IMR-90 (cell line): ENCODE results near the gene ADAMTS16. TPM values are rescaled to one million over a fixed set of nuclear protein-coding genes. Genes with fewer than 3 reads are reported as not detected.
A peak's percentile ranks its signal among the peaks of the same experiment; 100 is the strongest.

Source experiments
- ATAC-seq: fragments of 200-7000 bp; cut with Tn5 transposase; 2 replicates; pipeline ENCODE4 v1.9.1; 2020; ENCODE audit warnings: low read depth, mild to moderate bottlenecking, moderate library complexity
- BruUV-seq: library from RNA; stranded (reverse); fragments of 400-500 nt; replicated peaks from 2 replicates; lab custom pipeline; 2021; lab: Mats Ljungman, UMichigan
- CTCF ChIA-PET: fragments of 300-600 bp; formaldehyde crosslinking; extraction: SDS; loops from one replicate; lab custom pipeline; 2021; ENCODE audit warnings: antibody characterized with exemption; lab: Yijun Ruan, JAX
- POLR2A ChIA-PET: fragments of 300-600 bp; sonication (Branson Sonifier 250); formaldehyde crosslinking; loops from one replicate; lab custom pipeline; 2022; ENCODE audit warnings: antibody characterized with exemption; ENCODE audit not compliant: unreplicated experiment; lab: Charles Lee
- DNase-seq: peaks from one replicate; pipeline ENCODE4 v3.0.0; 2013
- H2AFZ ChIP-seq: replicated peaks from 2 replicates; pipeline ENCODE3; 2013; ENCODE audit warnings: low read length, mild to moderate bottlenecking; ENCODE audit not compliant: poor library complexity
- H2AK5ac ChIP-seq: 2 replicates; pipeline ENCODE4 v1.6.1; 2013; ENCODE audit warnings: low read depth, low read length, inconsistent platforms
- H2AK9ac ChIP-seq: replicated peaks from 2 replicates; pipeline ENCODE3; 2013; ENCODE audit warnings: mild to moderate bottlenecking, low read depth, low read length, moderate library complexity; ENCODE audit not compliant: poor library complexity
- H2BK120ac ChIP-seq: 2 replicates; pipeline ENCODE4 v1.6.1; 2013; ENCODE audit warnings: low read depth, low read length, inconsistent platforms
- H2BK15ac ChIP-seq: 3 replicates; pipeline ENCODE4 v1.6.1; 2013; ENCODE audit warnings: low read depth, low read length, inconsistent platforms
- H2BK20ac ChIP-seq: 2 replicates; pipeline ENCODE4 v1.6.1; 2013; ENCODE audit warnings: low read depth, mild to moderate bottlenecking, inconsistent platforms, low read length, moderate library complexity
- H2BK5ac ChIP-seq: 2 replicates; pipeline ENCODE4 v1.6.1; 2013; ENCODE audit warnings: mild to moderate bottlenecking, low read depth, low read length, inconsistent platforms; ENCODE audit not compliant: poor library complexity, severe bottlenecking
- H3K14ac ChIP-seq: replicated peaks from 2 replicates; pipeline ENCODE4 v1.6.1; 2013; ENCODE audit warnings: low read depth, low read length, inconsistent platforms
- H3K18ac ChIP-seq: 2 replicates; pipeline ENCODE4 v1.6.1; 2013; ENCODE audit warnings: low read depth, low read length, control low read depth
- H3K23ac ChIP-seq: 2 replicates; pipeline ENCODE4 v1.6.1; 2013; ENCODE audit warnings: low read depth, low read length, inconsistent platforms
- H3K27ac ChIP-seq: 2 replicates; pipeline ENCODE4 v1.5.1; 2013; ENCODE audit warnings: mild to moderate bottlenecking, control low read depth, low read length; ENCODE audit not compliant: insufficient read depth
- H3K27me3 ChIP-seq: 2 replicates; pipeline ENCODE4 v1.6.1; 2013; ENCODE audit warnings: low read length; ENCODE audit not compliant: control insufficient read depth, insufficient read depth
- H3K36me3 ChIP-seq: 2 replicates; pipeline ENCODE4 v1.6.1; 2013; ENCODE audit warnings: low read length, mixed read lengths; ENCODE audit not compliant: control insufficient read depth, insufficient read depth
- H3K4ac ChIP-seq: 2 replicates; pipeline ENCODE4 v1.6.1; 2013; ENCODE audit warnings: low read depth, low read length, inconsistent platforms
- H3K4me1 ChIP-seq: 2 replicates; pipeline ENCODE4 v1.6.1; 2013; ENCODE audit warnings: low read length, mixed read lengths; ENCODE audit not compliant: control insufficient read depth, insufficient read depth
- H3K4me2 ChIP-seq: 2 replicates; pipeline ENCODE4 v1.6.1; 2013; ENCODE audit warnings: low read depth, mild to moderate bottlenecking, control low read depth, low read length, moderate library complexity
- H3K4me3 ChIP-seq: 2 replicates; pipeline ENCODE4 v1.5.1; 2013; ENCODE audit warnings: low read depth, mild to moderate bottlenecking, control low read depth, low read length, moderate library complexity; ENCODE audit not compliant: insufficient read depth
- H3K56ac ChIP-seq: 2 replicates; pipeline ENCODE4 v1.6.1; 2013; ENCODE audit warnings: low read length, inconsistent platforms; ENCODE audit not compliant: insufficient read depth; ENCODE audit errors: extremely low read depth
- H3K79me1 ChIP-seq, 2 experiments: 2 replicates each; pipeline ENCODE4 v1.6.1; 2013; ENCODE audit warnings: low read length in 2 of 2, inconsistent platforms in 1 of 2, low read depth in 1 of 2
- H3K9ac ChIP-seq: 2 replicates; pipeline ENCODE4 v1.6.1; 2013; ENCODE audit warnings: low read depth, low read length, control low read depth
- H3K9me1 ChIP-seq: 2 replicates; pipeline ENCODE4 v1.6.1; 2013; ENCODE audit warnings: low read length, inconsistent platforms; ENCODE audit not compliant: insufficient read depth
- H3K9me3 ChIP-seq: 2 replicates; pipeline ENCODE4 v1.6.1; 2013; ENCODE audit warnings: low read length; ENCODE audit not compliant: control insufficient read depth, insufficient read depth
- H4K20me1 ChIP-seq: 2 replicates; pipeline ENCODE4 v1.6.1; 2013; ENCODE audit warnings: low read length, inconsistent platforms; ENCODE audit not compliant: insufficient read depth
- H4K5ac ChIP-seq: 2 replicates; pipeline ENCODE4 v1.6.1; 2013; ENCODE audit warnings: mild to moderate bottlenecking, low read depth, low read length, control low read depth
- H4K8ac ChIP-seq, 2 experiments: 2 replicates each; pipeline ENCODE4 v1.6.1; 2013; ENCODE audit warnings: low read depth in 2 of 2, low read length in 2 of 2, control low read depth in 1 of 2, inconsistent platforms in 1 of 2
- H4K91ac ChIP-seq: 2 replicates; pipeline ENCODE4 v1.6.1; 2013; ENCODE audit warnings: low read depth, low read length, inconsistent platforms; ENCODE audit not compliant: insufficient read depth
- BHLHE40 ChIP-seq: fragments of 150-350 bp; IDR thresholded peaks from 2 replicates; pipeline ENCODE4 v1.6.1; 2016; ENCODE audit warnings: mild to moderate bottlenecking, low read depth, low read length
- CHD1 ChIP-seq: IDR thresholded peaks from 2 replicates; pipeline ENCODE4 v1.6.1; 2012; ENCODE audit warnings: low read depth, low read length, improper control_type of control experiment
- MAZ ChIP-seq: IDR thresholded peaks from 2 replicates; pipeline ENCODE4 v1.6.1; 2012; ENCODE audit warnings: low read depth, mild to moderate bottlenecking, low read length, improper control_type of control experiment, moderate library complexity, borderline replicate concordance
- MXI1 ChIP-seq: IDR thresholded peaks from 2 replicates; pipeline ENCODE4 v1.6.1; 2012; ENCODE audit warnings: low read depth, mild to moderate bottlenecking, low read length, moderate library complexity, borderline replicate concordance
- NFE2L2 ChIP-seq: fragments of 150-350 bp; IDR thresholded peaks from 2 replicates; pipeline ENCODE4 v1.6.1; 2016; ENCODE audit warnings: low read depth, mild to moderate bottlenecking, low read length
- POLR2A ChIP-seq: IDR thresholded peaks from 2 replicates; pipeline ENCODE4 v1.6.1; 2012; ENCODE audit warnings: mild to moderate bottlenecking, low read depth, low read length
- RAD21 ChIP-seq: IDR thresholded peaks from 2 replicates; pipeline ENCODE4 v1.6.1; 2012; ENCODE audit warnings: low read length, improper control_type of control experiment
- RCOR1 ChIP-seq: IDR thresholded peaks from 2 replicates; pipeline ENCODE4 v1.6.1; 2012; ENCODE audit warnings: mild to moderate bottlenecking, low read length, improper control_type of control experiment; ENCODE audit not compliant: insufficient replicate concordance
- RFX5 ChIP-seq: IDR thresholded peaks from 2 replicates; pipeline ENCODE4 v1.8.0; 2012; ENCODE audit warnings: low read depth, mild to moderate bottlenecking, low read length, moderate library complexity
- SMC3 ChIP-seq: fragments of 150-350 bp; IDR thresholded peaks from 2 replicates; pipeline ENCODE4 v1.6.1; 2016; ENCODE audit warnings: low read depth, mild to moderate bottlenecking, antibody characterized with exemption, low read length, moderate library complexity
- WGBS, 2 experiments: methylation state at CpG; one replicate each; pipeline versions ENCODE4 v1.1.5 to v1.1.7; 2013; ENCODE audit warnings: missing lambda C conversion rate in 2 of 2; ENCODE audit not compliant: insufficient read length in 1 of 2; ENCODE audit errors: extremely low coverage in 2 of 2; 5-methylcytosine and 5-hydroxymethylcytosine counted together
- dilution Hi-C: fragments of 300-500 bp; cut with HindIII; formaldehyde crosslinking; loops from one replicate; pipeline ENCODE4 v1.14.3; 2018; ENCODE audit warnings: low sequenced_read_pairs; ENCODE audit not compliant: unreplicated experiment
- in situ Hi-C: fragments of 300-500 bp; cut with MboI; formaldehyde crosslinking; loops from 3 replicates; pipeline ENCODE4 v1.14.3; 2019; ENCODE audit warnings: low sequenced_read_pairs, inconsistent platforms, mixed read lengths
- intact Hi-C: fragments of 100-400 bp; cut with micrococcal nuclease; formaldehyde crosslinking; loops from 2 replicates; pipeline ENCODE4 v1.10.0; 2022
- polyA plus RNA-seq, 3 experiments: library from polyadenylated mRNA; depleted of rRNA; stranded (reverse); fragments of >200 nt; gene quantifications; 2 replicates each; pipeline ENCODE4 v1.2.3, GENCODE V29; 2012; ENCODE audit warnings: low replicate concordance in 1 of 3
- total RNA-seq: library from RNA; depleted of rRNA; stranded (reverse); fragments of >200 nt; gene quantifications from 2 replicates; pipeline ENCODE4 v1.2.3, GENCODE V29; 2012
- TF ChIP-seq, protein P1 (sequence below): fragments of 150-350 bp; IDR thresholded peaks from 2 replicates; pipeline ENCODE4 v1.6.1; 2017; ENCODE audit warnings: mild to moderate bottlenecking, antibody characterized with exemption, low read length, low read depth
- TF ChIP-seq, protein P2 (sequence below): conservative IDR thresholded peaks from 2 replicates; pipeline ENCODE4 v1.5.1; 2012; ENCODE audit warnings: mild to moderate bottlenecking, low read depth, low read length, improper control_type of control experiment
- TF ChIP-seq, protein P3 (sequence below): fragments of 150-350 bp; IDR thresholded peaks from 2 replicates; pipeline ENCODE4 v1.6.1; 2016; ENCODE audit warnings: low read depth, mild to moderate bottlenecking, low read length, moderate library complexity, borderline replicate concordance

ADAMTS16 gene
- total and polyA plus RNA-seq, 2 of the 4 experiments (the other 2 are of a cell fraction), result 0.09 to 0.18 TPM

DNA sequence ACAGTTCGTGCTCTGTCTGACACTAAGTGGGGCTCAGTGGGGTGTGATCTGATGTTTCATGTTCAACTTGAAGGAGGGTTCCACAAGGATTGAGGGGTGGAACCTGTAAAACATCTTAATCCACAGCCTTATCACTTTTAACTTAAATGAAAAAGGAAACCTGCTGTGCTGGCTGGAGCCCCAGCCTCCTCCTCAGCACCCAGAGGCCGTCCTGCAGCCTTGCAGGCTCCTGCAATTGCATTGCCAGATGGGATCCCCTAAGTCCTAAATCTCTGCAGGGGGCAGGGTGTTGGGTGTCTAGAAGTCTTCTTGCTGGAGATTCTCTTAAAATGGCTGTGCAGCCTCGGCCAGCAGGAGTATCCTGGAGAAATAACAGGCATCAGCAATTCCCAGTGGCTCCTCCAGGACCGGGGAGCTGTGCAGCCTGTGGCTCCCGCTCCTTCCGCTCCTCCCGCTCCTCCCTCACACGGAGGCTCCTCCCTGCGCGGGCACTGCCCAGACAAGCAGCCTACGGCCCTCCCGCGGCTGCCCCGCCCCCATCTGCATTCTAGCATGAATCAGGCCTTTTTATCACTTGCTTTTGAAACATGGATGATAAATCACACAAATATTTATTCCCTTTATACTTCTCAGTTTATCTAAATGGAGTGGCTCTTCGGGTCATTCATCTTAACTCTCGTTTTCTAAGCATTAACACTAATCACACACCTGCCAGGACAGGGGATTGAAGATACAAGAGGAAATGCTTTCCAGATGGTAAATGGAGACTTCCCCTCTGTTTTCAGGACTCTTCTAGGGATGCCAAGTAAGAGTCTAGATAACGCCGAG, 131.0 kb downstream of the ADAMTS16 start:
- ChIA-PET CTCF (no interaction called here), POLR2A (no interaction called here)
- no peak overlapping the region for H2AK9ac ChIP-seq
- no peak overlapping the region for H2AFZ ChIP-seq
- no peak overlapping the region for H2BK20ac ChIP-seq
- H4K91ac ChIP-seq, result no peak overlapping the region
- H2BK5ac ChIP-seq, result no peak overlapping the region
- intact Hi-C loops, result no loop called here
- H3K9me1 ChIP-seq, result no peaks in the 10 kb centered on the region
- no TSS peak for BruUV-seq
- H2AK5ac ChIP-seq, result no peak overlapping the region
- H3K9me3 ChIP-seq, result peaks cover 24% of the 10 kb centered on the region
- no peak overlapping the region for H4K5ac ChIP-seq
- H3K18ac ChIP-seq, result no peak overlapping the region
- no peak overlapping the region for H3K14ac ChIP-seq
- H3K4me2 ChIP-seq, result peak overlapping the region; percentile 6; the same call in 1 of the 2 replicates
- H2BK120ac ChIP-seq, result no peak overlapping the region
- DNase-seq, result peak; percentile 40
- no peak overlapping the region for H3K23ac ChIP-seq
- H4K8ac ChIP-seq, result no peak overlapping the region
- peak; percentile 99 for ATAC-seq
- dilution Hi-C loops, result no loop called here
- no peak overlapping the region for H3K4ac ChIP-seq
- no peaks in the 10 kb centered on the region for H3K79me1 ChIP-seq
- WGBS, 2 experiments, result 0% methylated on average over 3 of the region's 18 CpGs; no CpG with 5 or more reads in 1 of the 2 experiments
- in situ Hi-C loops, result no loop called here
- H3K4me1 ChIP-seq, result no peaks in the 10 kb centered on the region
- no peaks in the 10 kb centered on the region for H3K36me3 ChIP-seq
- no peak overlapping the region for H3K9ac ChIP-seq
- TF ChIP-seq RCOR1 (no peak), MAZ (no peak), POLR2A (no peak), RFX5 (no peak), RAD21 (no peak), MXI1 (no peak), CHD1 (no peak), SMC3 (no peak), BHLHE40 (no peak), NFE2L2 (no peak)
- TF ChIP-seq, protein P1, sequence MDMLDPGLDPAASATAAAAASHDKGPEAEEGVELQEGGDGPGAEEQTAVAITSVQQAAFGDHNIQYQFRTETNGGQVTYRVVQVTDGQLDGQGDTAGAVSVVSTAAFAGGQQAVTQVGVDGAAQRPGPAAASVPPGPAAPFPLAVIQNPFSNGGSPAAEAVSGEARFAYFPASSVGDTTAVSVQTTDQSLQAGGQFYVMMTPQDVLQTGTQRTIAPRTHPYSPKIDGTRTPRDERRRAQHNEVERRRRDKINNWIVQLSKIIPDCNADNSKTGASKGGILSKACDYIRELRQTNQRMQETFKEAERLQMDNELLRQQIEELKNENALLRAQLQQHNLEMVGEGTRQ, result no peak
- TF ChIP-seq, protein P2, sequence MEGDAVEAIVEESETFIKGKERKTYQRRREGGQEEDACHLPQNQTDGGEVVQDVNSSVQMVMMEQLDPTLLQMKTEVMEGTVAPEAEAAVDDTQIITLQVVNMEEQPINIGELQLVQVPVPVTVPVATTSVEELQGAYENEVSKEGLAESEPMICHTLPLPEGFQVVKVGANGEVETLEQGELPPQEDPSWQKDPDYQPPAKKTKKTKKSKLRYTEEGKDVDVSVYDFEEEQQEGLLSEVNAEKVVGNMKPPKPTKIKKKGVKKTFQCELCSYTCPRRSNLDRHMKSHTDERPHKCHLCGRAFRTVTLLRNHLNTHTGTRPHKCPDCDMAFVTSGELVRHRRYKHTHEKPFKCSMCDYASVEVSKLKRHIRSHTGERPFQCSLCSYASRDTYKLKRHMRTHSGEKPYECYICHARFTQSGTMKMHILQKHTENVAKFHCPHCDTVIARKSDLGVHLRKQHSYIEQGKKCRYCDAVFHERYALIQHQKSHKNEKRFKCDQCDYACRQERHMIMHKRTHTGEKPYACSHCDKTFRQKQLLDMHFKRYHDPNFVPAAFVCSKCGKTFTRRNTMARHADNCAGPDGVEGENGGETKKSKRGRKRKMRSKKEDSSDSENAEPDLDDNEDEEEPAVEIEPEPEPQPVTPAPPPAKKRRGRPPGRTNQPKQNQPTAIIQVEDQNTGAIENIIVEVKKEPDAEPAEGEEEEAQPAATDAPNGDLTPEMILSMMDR, result no peak
- TF ChIP-seq, protein P3, sequence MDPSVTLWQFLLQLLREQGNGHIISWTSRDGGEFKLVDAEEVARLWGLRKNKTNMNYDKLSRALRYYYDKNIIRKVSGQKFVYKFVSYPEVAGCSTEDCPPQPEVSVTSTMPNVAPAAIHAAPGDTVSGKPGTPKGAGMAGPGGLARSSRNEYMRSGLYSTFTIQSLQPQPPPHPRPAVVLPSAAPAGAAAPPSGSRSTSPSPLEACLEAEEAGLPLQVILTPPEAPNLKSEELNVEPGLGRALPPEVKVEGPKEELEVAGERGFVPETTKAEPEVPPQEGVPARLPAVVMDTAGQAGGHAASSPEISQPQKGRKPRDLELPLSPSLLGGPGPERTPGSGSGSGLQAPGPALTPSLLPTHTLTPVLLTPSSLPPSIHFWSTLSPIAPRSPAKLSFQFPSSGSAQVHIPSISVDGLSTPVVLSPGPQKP, result no peak
- H3K4me3 ChIP-seq, result no peak overlapping the region
- H3K56ac ChIP-seq, result no peak overlapping the region
- H2BK15ac ChIP-seq, result no peak overlapping the region
- H4K20me1 ChIP-seq, result no peaks in the 10 kb centered on the region
- no peak overlapping the region for H3K27ac ChIP-seq
- H3K27me3 ChIP-seq, result no peaks in the 10 kb centered on the region
